Activated naive CD4-positive, alpha-beta T cell treated with anti-CD3 and anti-CD28 coated beads, Interleukin-2, amount 50 U/mL, for 72 hours (primary cell): ENCODE results near the gene PPIF. TPM values are rescaled to one million over a fixed set of nuclear protein-coding genes. Genes with fewer than 3 reads are reported as not detected.
"Not testable (repeated sequence)": the region's sequence is repeated elsewhere in the genome, so short reads cannot be mapped to it uniquely, and the experiment has no call there.

Experiments
- ATAC-seq, 2 donors: fragments of 150-1000 bp; cut with Tn5 transposase; 2 replicates each; pipeline ENCODE4 v1.10.0; 2021; ENCODE audit warnings: mild to moderate bottlenecking in 2 of 2, moderate library complexity in 2 of 2
- DNase-seq, 2 donors: peaks; one replicate each; pipeline ENCODE4 v3.0.0; 2021 to 2022; ENCODE audit warnings: low spot score in 2 of 2
- H3K27ac Mint-ChIP-seq, 2 donors: one replicate each; pipeline ENCODE4 v1.8.0; 2022; ENCODE audit warnings: mild to moderate bottlenecking in 2 of 2, mixed read lengths in 2 of 2
- H3K36me3 Mint-ChIP-seq, 2 donors: one replicate each; pipeline ENCODE4 v1.8.0; 2022; ENCODE audit warnings: mixed read lengths in 2 of 2
- H3K9me3 Mint-ChIP-seq, 2 donors: one replicate each; pipeline ENCODE4 v1.8.0; 2022; ENCODE audit warnings: mixed read lengths in 2 of 2
- total RNA-seq, 2 donors: library from RNA; stranded (reverse); gene quantifications; one replicate each; pipeline ENCODE4 v1.2.3, GENCODE V29; 2022

Gene PPIF
- total RNA-seq, 2 donors from 2014 or later, result 60.2 to 144 TPM

- peak; percentile 72 to 82 for DNase-seq
- ATAC-seq, result peak; percentile 80 to 83
- H3K9me3 Mint-ChIP-seq, result peaks cover 4 to 12% of the 10 kb centered on the region in 2 donors
- H3K36me3 Mint-ChIP-seq, result peaks cover 0 to 15% of the 10 kb centered on the region in 2 donors
- H3K27ac Mint-ChIP-seq, result peak overlapping the region; percentile 88 to 96
Observed at GRCh38 chr10:79322616-79323543, 24.4 kb upstream of the PPIF start.

DNA sequence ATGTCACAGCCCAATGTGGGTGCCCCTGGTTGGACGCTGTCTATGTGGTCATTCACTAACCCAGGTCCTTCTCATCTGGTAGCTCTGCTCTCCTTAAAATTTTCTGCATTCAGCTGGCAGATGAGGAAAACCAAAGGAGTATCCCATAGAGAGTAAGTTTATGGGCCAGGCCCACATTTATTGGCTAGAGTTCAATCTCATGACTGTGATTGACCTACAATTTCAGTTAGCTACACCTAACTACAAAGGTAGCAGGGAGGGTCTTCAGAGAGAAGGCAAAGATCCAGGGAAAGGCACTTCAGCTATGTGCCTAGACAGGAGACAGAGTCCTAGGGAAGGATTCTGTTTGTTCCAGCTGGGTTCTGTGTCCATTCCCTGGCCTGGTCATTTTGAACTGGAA lies 23.7 kb upstream of the PPIF start:
- peaks cover 0 to 14% of the 10 kb centered on the region in 2 donors for H3K36me3 Mint-ChIP-seq
- H3K9me3 Mint-ChIP-seq, result peaks cover 4 to 11% of the 10 kb centered on the region in 2 donors
- DNase-seq (no peak), ATAC-seq (no peak)
- H3K27ac Mint-ChIP-seq, result peak overlapping the region; percentile 88 to 96

DNA sequence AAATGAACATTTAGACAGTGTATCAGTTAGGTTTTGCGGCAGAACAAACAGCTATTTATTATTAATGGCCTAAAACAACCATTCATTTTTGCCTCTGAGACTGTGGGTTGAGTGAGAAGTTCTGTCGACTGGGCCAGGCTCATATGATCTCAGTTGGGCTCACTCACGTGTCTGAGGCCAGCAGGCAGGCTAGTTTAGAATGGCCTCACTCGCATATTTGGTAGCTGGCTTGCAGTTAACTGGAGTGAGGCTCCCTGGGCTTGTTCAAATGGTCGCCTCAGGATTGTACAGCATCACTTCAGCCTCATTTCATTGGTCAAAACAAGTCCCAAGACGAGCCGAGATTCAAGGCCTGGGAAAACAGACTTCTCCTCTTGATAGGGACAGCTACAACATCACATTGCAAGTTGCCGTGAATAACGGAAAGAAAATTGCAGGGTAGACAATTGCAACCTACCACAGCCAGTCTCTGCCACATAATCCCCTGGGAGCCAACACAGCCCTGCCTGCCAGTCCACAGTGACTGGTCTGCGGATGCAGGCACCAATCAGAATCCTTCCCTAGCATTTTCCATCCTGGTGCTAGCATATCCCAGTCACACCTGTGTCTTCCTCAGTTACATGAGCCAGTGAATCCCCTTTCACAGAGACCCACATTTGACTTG lies 23.1 kb upstream of the PPIF start:
- DNase-seq (no peak), ATAC-seq (no peak)
- Mint-ChIP-seq H3K27ac (peak overlapping the region in 1 of 2 donors; percentile 88), H3K9me3 (peaks cover 4 to 7% of the 10 kb centered on the region in 2 donors), H3K36me3 (peaks cover 0 to 8% of the 10 kb centered on the region in 2 donors)

- Mint-ChIP-seq H3K9me3 (no peaks in the 10 kb centered on the region), H3K36me3 (no peaks in the 10 kb centered on the region), H3K27ac (no peak overlapping the region)
- ATAC-seq (no peak), DNase-seq (no peak)
Observed at GRCh38 chr10:79326361-79327089, 20.7 kb upstream of the PPIF start.

- H3K9me3 Mint-ChIP-seq, result no peaks in the 10 kb centered on the region
- H3K36me3 Mint-ChIP-seq, result no peaks in the 10 kb centered on the region
- ATAC-seq, result no peak
- no peak for DNase-seq
- H3K27ac Mint-ChIP-seq, result no peak overlapping the region
Observed at GRCh38 chr10:79327090-79327457, 20.2 kb upstream of the PPIF start.

DNA sequence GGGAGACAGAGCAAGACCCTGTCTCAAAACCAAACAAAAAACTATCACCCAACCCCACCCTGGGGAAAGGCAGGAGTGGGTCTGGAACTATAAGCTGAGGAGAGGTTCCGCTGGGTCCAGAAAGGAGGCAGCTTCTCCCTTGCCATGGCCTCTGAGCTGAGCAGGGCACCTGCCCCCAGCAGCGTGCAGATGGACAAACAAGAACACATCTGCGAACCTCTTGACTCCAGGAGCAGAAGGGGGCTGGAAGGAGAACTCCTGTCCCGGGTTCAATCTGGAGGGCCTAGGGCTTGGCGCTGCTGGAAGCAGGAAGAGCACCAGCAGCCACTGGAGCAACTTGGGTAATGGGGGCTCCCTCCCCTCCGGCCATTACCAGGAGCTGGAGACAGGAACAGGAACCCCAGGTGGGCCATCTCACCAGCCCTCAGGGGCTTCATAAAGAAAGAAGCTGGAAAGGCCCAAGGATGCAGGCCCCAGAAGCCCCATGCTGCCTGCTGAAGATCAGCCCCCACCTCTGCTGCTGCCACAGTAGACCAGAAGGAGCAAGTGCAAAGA lies 19.0 kb upstream of the PPIF start:
- Mint-ChIP-seq H3K36me3 (no peaks in the 10 kb centered on the region), H3K9me3 (no peaks in the 10 kb centered on the region), H3K27ac (no peak overlapping the region)
- ATAC-seq, result no peak
- DNase-seq, result no peak

DNA sequence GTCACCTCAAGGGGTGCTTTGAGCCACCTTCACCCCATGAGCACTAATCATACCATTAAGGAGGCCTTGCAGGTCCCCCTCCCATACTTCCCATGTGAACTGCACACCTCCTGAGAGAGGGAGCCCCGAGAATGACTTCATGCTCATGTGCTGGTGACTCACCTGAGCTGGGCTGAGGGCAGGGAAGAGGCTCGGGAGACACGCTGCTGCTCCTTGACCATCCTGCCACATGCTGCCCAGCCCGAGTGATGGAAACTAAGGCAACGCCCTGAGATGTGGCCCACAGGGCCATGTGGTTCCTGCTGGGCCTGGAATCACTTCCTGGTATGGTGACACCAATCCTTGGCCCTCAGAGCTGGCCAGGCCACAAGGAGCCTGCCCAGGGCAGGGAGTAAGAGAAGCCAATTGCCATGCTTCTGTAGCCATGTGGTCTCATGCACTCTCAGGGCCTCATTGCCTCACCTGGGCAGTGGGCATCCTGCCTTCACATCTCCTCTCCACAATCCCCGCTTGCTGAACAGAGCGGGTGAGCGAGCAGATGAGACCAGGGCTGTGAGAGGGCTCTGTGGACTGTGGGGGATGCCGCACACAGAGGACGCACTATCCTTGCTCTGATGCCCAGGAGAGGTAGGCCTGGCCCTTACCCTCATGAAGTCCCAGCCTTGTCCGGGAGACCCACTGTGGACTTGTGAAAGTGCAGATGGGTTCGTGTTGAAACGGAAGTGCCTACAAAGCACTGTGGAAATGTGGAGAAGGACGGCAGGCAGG lies 18.3 kb upstream of the PPIF start:
- no peaks in the 10 kb centered on the region for H3K36me3 Mint-ChIP-seq
- ATAC-seq, result no peak
- peaks cover 0 to 2% of the 10 kb centered on the region in 2 donors for H3K9me3 Mint-ChIP-seq
- no peak overlapping the region for H3K27ac Mint-ChIP-seq
- no peak for DNase-seq

- H3K27ac Mint-ChIP-seq, result no peak overlapping the region
- ATAC-seq, result no peak
Observed at GRCh38 chr10:79329529-79329928, 17.7 kb upstream of the PPIF start.

DNA sequence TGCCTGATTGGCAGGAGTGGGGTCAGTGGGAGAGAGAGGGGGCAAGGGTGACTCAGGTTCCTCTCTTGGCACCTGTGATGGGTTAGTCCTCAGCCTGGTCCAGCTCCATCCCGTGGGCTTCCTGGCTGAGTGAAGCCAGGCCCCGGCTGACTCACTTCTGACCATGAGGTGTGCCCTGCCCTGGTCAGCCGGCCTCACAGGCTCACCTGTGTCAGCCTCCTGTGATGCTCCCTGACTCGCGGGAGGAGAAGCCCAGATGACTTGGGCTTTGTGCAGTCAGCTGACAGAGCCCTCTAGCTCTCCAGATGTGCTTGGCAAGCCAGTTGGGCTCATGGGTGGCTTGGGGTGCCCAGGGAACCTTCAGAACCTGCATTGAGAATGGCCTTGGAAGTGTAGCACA lies 16.0 kb upstream of the PPIF start:
- ATAC-seq (peak; percentile 3 to 33), DNase-seq (peak in 1 of 2 donors; percentile 23)
- peaks cover 0 to 4% of the 10 kb centered on the region in 2 donors for H3K9me3 Mint-ChIP-seq
- no peaks in the 10 kb centered on the region for H3K36me3 Mint-ChIP-seq
- H3K27ac Mint-ChIP-seq, result peak overlapping the region; percentile 88 to 90

More at GRCh38 chr10:79329529-79329928, 17.7 kb upstream of the PPIF start:
- DNase-seq, result no peak
- Mint-ChIP-seq H3K36me3 (no peaks in the 10 kb centered on the region), H3K9me3 (peaks cover 0 to 4% of the 10 kb centered on the region in 2 donors)

DNA sequence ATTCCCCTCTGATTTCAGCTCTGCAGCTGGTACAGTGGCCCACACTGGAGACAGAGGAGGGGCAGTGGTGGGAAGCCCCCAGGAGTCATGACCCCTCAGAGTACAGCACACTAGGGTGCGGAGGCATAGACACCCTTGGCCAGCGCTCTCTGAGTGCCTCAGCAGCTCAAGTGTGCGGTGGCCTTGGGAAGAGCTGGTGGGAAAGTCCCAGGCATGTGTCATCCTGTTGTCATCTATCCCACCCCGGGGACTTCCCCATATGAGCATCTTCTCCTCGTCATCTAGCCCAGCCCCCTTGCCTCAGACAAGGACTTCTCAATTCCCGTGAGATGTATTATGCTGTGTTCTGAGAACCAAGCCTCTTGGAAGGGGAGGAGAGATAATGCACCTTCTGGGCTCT lies 15.6 kb upstream of the PPIF start:
- H3K9me3 Mint-ChIP-seq, result peaks cover 0 to 4% of the 10 kb centered on the region in 2 donors
- no peaks in the 10 kb centered on the region for H3K36me3 Mint-ChIP-seq
- peak; percentile 75 to 89 for DNase-seq
- peak overlapping the region; percentile 88 to 90 for H3K27ac Mint-ChIP-seq
- peak; percentile 98 for ATAC-seq

DNA sequence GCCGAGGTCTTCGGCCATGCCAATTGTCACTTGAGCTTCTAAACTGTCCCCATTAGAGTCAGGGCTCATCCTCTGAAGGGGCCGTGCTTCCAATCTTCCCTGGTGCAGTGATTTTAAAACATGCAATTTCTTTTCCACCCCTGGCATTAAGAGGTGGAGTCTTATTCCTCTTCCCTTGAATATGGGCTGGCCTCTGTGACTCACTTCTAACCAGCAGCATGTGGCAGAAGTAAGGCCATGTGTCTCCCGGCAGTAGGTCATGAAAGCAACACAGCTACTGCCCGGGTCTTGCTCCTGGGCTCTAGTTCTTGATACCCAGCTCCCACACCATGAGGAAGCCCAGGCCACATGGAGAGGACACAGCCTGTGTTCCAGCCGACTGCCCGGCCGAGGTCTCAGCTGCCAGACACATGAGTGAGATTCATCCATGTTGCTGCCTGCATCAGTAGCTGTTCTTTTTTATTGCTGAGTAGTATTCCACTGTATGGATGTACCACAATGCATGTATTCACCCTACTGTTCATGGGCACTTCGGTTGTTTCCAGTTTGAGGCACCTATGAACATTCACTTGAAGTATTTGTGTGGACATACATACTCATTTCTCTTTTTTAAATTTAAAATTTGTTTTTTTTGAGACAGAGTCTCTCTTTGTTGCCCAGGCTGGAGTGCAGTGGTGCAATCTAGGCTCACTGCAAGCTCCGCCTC lies 14.5 kb upstream of the PPIF start:
- DNase-seq, result not testable (repeated sequence)

DNA sequence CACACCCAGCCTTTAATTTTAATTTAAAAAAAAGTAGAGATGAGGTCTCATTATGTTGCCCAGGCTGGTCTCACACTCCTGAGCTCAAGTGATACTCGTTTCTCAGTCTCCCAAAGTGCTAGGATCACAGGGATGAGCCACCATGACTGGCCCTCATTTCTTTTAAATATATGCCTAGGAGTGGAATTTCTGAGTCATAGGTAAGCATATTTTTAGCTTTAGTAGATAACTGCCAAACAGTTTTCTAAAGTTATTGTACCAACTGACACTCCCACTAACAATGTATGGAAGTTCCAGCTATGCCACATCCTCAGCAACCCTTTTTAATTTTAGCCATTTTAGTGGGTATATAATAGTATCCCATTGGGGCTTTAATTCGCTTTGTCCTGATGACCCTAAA lies 13.8 kb upstream of the PPIF start:
- H3K27ac Mint-ChIP-seq, result peak overlapping the region; percentile 65 to 88
- DNase-seq (no peak), ATAC-seq (no peak)
- no peaks in the 10 kb centered on the region for H3K36me3 Mint-ChIP-seq
- peaks cover 0 to 8% of the 10 kb centered on the region in 2 donors for H3K9me3 Mint-ChIP-seq

More for the DNA sequence above, 14.5 kb upstream of the PPIF start:
- not testable (repeated sequence) for H3K9me3 Mint-ChIP-seq, ATAC-seq, H3K36me3 Mint-ChIP-seq
- peak overlapping the region in 1 of 2 donors; percentile 88 for H3K27ac Mint-ChIP-seq

- DNase-seq (no peak), ATAC-seq (no peak)
- Mint-ChIP-seq H3K36me3 (no peaks in the 10 kb centered on the region), H3K27ac (peak overlapping the region in 1 of 2 donors; percentile 88), H3K9me3 (peaks cover 0 to 8% of the 10 kb centered on the region in 2 donors)
Observed at GRCh38 chr10:79334573-79334972, 12.7 kb upstream of the PPIF start.

DNA sequence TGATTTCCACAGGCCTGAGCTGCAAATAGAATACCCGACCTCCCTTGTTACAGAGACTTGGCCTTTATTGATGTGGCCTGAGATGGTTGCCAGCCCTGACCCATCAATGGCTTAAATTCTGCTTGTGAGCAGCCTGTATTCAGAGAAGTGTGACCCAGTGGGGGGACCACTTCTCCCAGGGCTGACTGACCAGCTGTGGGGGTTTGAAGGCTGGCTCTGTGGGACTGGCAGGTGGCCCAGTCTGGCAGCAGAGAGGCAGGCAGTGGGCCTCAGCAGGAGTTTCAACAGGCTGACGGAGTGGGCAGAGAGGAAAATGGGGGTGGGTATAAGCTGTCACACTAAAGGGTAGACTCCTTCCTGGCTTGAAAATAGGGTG lies 12.2 kb upstream of the PPIF start:
- H3K27ac Mint-ChIP-seq, result peak overlapping the region in 1 of 2 donors; percentile 81
- peaks cover 0 to 8% of the 10 kb centered on the region in 2 donors for H3K9me3 Mint-ChIP-seq
- H3K36me3 Mint-ChIP-seq, result no peaks in the 10 kb centered on the region
- ATAC-seq, result no peak
- no peak for DNase-seq

GRCh38 chr10:79335470-79336235 lies 11.6 kb upstream of the PPIF start:
- DNase-seq, result no peak
- no peak for ATAC-seq
- H3K36me3 Mint-ChIP-seq, result no peaks in the 10 kb centered on the region
- peaks cover 0 to 8% of the 10 kb centered on the region in 2 donors for H3K9me3 Mint-ChIP-seq
- peak overlapping the region; percentile 81 to 82 for H3K27ac Mint-ChIP-seq
